HG03571 (cell line): ENCODE data around the gene RPS14.

Experiments
- ATAC-seq: cut with Tn5 transposase; IDR thresholded peaks from one replicate; pipeline ENCODE4 v1.9.1; 2021; ENCODE audit not compliant: unreplicated experiment

Gene RPS14

GRCh38 chr5:150401376-150402228, 47.9 kb downstream of the RPS14 start:
- ATAC-seq = no peak

- no peak for ATAC-seq
Observed at GRCh38 chr5:150401076-150401375, 48.5 kb downstream of the RPS14 start.

GRCh38 chr5:150400316-150401075, 49.0 kb downstream of the RPS14 start:
- no peak for ATAC-seq

GRCh38 chr5:150399524-150400211, 49.9 kb downstream of the RPS14 start:
- ATAC-seq = peak; percentile 8

GRCh38 chr5:150398722-150399523, 50.6 kb downstream of the RPS14 start:
- ATAC-seq = peak; percentile 57

GRCh38 chr5:150397782-150398721, 51.5 kb downstream of the RPS14 start:
- ATAC-seq = no peak

GRCh38 chr5:150397146-150397781, 52.3 kb downstream of the RPS14 start:
- ATAC-seq = no peak

- ATAC-seq = no peak
Observed at GRCh38 chr5:150396267-150396666, 53.3 kb downstream of the RPS14 start.

- ATAC-seq = no peak
Observed at GRCh38 chr5:150395688-150395975, 53.9 kb downstream of the RPS14 start.

GRCh38 chr5:150394912-150395687, 54.4 kb downstream of the RPS14 start:
- ATAC-seq = no peak

GRCh38 chr5:150394131-150394530, 55.4 kb downstream of the RPS14 start:
- no peak for ATAC-seq

GRCh38 chr5:150393096-150393645, 56.4 kb downstream of the RPS14 start:
- ATAC-seq = no peak

- no peak for ATAC-seq
Observed at GRCh38 chr5:150392680-150393079, 56.9 kb downstream of the RPS14 start.
